Naive B cell (primary cell): ENCODE measurements around the gene RBFOX1. TPM values are rescaled to one million over a fixed set of nuclear protein-coding genes. Genes with fewer than 3 reads are reported as not detected.

Experiments used
- ATAC-seq, 2 donors: fragments of 150-1000 bp; cut with Tn5 transposase; 2 replicates each; pipeline ENCODE4 v1.10.0; 2021; ENCODE audit warnings: low read depth in 2 of 2, mild to moderate bottlenecking in 2 of 2, moderate library complexity in 2 of 2
- DNase-seq: peaks from one replicate; pipeline ENCODE4 v3.0.0; 2022
- H3K27ac Mint-ChIP-seq, 6 donors: one replicate each; pipeline ENCODE4 v1.8.0; 2020 to 2022; ENCODE audit warnings: mild to moderate bottlenecking in 6 of 6, mixed read lengths in 6 of 6, moderate library complexity in 5 of 6, inconsistent platforms in 2 of 6
- H3K27me3 Mint-ChIP-seq, 3 donors: one replicate each; pipeline ENCODE4 v1.8.0; 2021 to 2022; ENCODE audit warnings: mixed read lengths in 3 of 3, mild to moderate bottlenecking in 1 of 3
- H3K36me3 Mint-ChIP-seq, 2 donors: one replicate each; pipeline ENCODE4 v1.8.0; 2020 to 2022; ENCODE audit warnings: mixed read lengths in 2 of 2, inconsistent platforms in 1 of 2, mild to moderate bottlenecking in 1 of 2
- H3K4me1 Mint-ChIP-seq, 3 donors: one replicate each; pipeline ENCODE4 v1.8.0; 2020 to 2022; ENCODE audit warnings: mixed read lengths in 3 of 3, inconsistent platforms in 1 of 3, mild to moderate bottlenecking in 1 of 3, moderate library complexity in 1 of 3
- H3K4me3 Mint-ChIP-seq, 8 donors: one replicate each; pipeline ENCODE4 v1.8.0; 2020 to 2022; ENCODE audit warnings: mild to moderate bottlenecking in 8 of 8, mixed read lengths in 8 of 8, moderate library complexity in 8 of 8, inconsistent platforms in 2 of 8
- H3K9me3 Mint-ChIP-seq, 7 donors: one replicate each; pipeline ENCODE4 v1.8.0; 2020 to 2022; ENCODE audit warnings: mixed read lengths in 7 of 7, mild to moderate bottlenecking in 5 of 7, inconsistent platforms in 2 of 7, moderate library complexity in 1 of 7
- polyA plus RNA-seq, 6 donors: library from polyadenylated mRNA; unstranded; fragments of 300-500 nt; fragmentation: Illumina TruSeq; gene quantifications; one replicate each; pipeline ENCODE4 v1.2.3, GENCODE V29; 2021; ENCODE audit warnings: low read depth in 6 of 6

RBFOX1 gene
- polyA plus RNA-seq, 6 donors from 2014 or later, result not detected

DNA sequence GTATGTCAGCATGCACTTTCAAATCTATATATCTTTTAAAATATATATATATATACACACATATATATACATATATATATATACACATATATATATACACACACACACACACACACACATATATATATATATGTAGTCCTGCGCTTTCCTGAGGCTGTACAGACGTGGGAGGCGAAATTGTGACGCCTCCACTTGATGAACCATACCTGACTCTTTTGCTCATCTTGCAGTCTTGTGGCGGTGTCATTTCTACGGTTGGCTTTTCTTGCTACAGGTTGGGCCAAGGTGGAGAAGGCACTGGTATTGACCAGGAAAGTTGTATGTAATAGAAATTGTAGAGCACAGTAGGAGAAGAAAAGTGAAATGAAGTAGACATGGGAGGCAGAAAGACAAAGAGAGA is 88.2 kb downstream of the RBFOX1 start:
- Mint-ChIP-seq H3K27me3 (peaks cover 0 to 4% (median 0%) of the 10 kb centered on the region in 3 donors), H3K27ac (peak overlapping the region in 1 of 6 donors; percentile 45), H3K9me3 (peaks cover 0 to 12% (median 2%) of the 10 kb centered on the region in 7 donors), H3K36me3 (no peaks in the 10 kb centered on the region), H3K4me1 (no peaks in the 10 kb centered on the region), H3K4me3 (no peak overlapping the region)
- DNase-seq, result no peak
- no peak for ATAC-seq

GRCh38 chr16:7421578-7421977 is 88.9 kb downstream of the RBFOX1 start:
- peaks cover 0 to 4% (median 0%) of the 10 kb centered on the region in 3 donors for H3K27me3 Mint-ChIP-seq
- H3K4me1 Mint-ChIP-seq, result no peaks in the 10 kb centered on the region
- H3K4me3 Mint-ChIP-seq, result no peak overlapping the region
- H3K9me3 Mint-ChIP-seq, result peaks cover 0 to 12% (median 3%) of the 10 kb centered on the region in 7 donors
- DNase-seq, result no peak
- no peaks in the 10 kb centered on the region for H3K36me3 Mint-ChIP-seq
- no peak for ATAC-seq
- H3K27ac Mint-ChIP-seq, result no peak overlapping the region

DNA sequence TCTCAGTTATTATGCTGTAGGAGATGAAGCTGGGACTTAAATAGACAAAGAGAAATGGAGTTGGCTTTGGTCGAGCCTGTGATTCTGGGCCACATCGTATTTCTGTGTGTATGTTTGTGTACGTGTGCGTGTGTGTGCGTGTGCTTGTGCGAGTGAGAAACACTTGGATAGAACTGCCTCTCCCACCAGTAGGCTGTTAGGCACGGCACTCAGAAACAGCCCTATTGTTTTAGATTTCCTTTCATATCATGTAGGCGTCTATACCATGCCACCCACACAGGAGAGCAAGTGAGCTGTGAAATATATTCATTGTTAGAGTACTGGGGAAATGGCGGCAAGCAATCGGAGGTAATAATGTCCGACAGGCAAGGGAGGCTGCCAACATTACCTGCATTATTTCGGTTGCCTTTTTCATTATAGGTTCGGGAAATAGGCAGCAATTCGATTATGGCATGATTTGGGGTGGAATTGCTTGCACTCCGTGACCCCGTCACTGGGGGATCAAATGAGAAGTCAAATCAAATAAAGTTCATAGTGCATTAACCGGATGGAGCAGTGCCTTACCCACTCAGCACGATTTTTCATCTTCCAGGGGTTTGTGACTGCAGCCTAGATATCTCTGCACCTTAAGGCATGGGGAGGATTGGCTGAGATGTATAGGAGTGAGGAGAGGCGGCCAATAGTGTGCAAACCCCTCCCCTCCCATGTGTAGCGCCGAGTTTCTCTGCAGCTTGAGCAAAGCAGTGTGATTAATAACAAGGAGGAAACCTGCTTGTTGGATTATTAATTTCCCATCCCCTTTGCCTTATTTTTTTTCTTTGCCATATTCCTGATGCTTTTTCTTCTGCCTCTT is 89.6 kb downstream of the RBFOX1 start:
- ATAC-seq (no peak), DNase-seq (no peak)
- Mint-ChIP-seq H3K4me1 (no peaks in the 10 kb centered on the region), H3K27me3 (peaks cover 0 to 4% (median 0%) of the 10 kb centered on the region in 3 donors), H3K4me3 (no peak overlapping the region), H3K36me3 (no peaks in the 10 kb centered on the region), H3K9me3 (peaks cover 0 to 12% (median 3%) of the 10 kb centered on the region in 7 donors), H3K27ac (peak overlapping the region in 1 of 6 donors; percentile 2)

GRCh38 chr16:7423434-7424044 is 90.9 kb downstream of the RBFOX1 start:
- H3K4me3 Mint-ChIP-seq, result no peak overlapping the region
- H3K9me3 Mint-ChIP-seq, result peaks cover 0 to 7% (median 3%) of the 10 kb centered on the region in 7 donors
- DNase-seq (no peak), ATAC-seq (no peak)
- no peak overlapping the region for H3K27ac Mint-ChIP-seq
- no peaks in the 10 kb centered on the region for H3K4me1 Mint-ChIP-seq
- H3K27me3 Mint-ChIP-seq, result peaks cover 0 to 4% (median 0%) of the 10 kb centered on the region in 3 donors
- no peaks in the 10 kb centered on the region for H3K36me3 Mint-ChIP-seq

DNA sequence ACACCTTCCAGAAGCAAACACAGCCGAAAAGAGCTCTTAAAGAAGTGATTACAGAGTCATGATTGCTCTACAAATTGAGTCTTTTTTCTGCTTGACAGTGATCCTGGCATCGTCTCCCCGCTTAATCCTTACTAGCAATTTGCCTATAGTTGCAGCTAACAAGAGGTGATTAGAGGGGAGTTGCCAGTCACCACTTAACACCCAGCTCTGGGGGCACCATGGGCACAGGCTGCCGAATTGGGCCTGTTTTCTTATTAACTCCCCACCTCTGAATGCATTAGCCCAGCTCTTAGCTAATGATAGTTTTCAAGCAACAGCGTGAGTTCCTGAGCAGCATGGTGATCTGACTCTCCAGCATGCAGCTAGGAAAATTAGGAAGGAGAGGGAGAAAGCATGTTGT is 93.5 kb downstream of the RBFOX1 start:
- no peak for ATAC-seq
- no peak overlapping the region for H3K4me3 Mint-ChIP-seq
- no peaks in the 10 kb centered on the region for H3K4me1 Mint-ChIP-seq
- no peak overlapping the region for H3K27ac Mint-ChIP-seq
- DNase-seq, result no peak
- peaks cover 0 to 7% (median 4%) of the 10 kb centered on the region in 7 donors for H3K9me3 Mint-ChIP-seq
- no peaks in the 10 kb centered on the region for H3K27me3 Mint-ChIP-seq
- no peaks in the 10 kb centered on the region for H3K36me3 Mint-ChIP-seq

GRCh38 chr16:7431723-7432122 is 99.1 kb downstream of the RBFOX1 start:
- H3K36me3 Mint-ChIP-seq, result no peaks in the 10 kb centered on the region
- H3K27me3 Mint-ChIP-seq, result no peaks in the 10 kb centered on the region

DNA sequence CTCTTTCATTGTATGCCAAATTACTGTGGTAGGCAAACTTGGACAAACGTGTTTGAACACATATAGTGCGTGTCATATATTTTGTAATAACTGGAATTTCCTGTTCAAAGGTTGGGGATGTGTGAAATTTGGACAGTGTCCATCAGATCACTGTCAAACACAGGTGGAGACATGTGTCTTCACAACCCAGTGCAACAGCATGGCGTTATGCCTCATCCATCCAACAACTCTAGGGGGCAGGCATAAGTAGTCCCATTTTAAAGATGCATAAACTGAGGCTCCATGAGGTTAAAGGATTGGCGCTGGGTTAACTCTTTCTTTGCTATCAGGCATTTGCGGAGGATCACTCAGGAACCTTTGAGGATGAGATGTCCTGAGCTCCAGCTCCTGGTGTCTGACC is 103.7 kb downstream of the RBFOX1 start:
- H3K36me3 Mint-ChIP-seq, result no peaks in the 10 kb centered on the region
- no peak overlapping the region for H3K27ac Mint-ChIP-seq
- DNase-seq, result no peak
- H3K4me3 Mint-ChIP-seq, result no peak overlapping the region
- no peaks in the 10 kb centered on the region for H3K27me3 Mint-ChIP-seq
- H3K9me3 Mint-ChIP-seq, result peaks cover 0 to 8% (median 2%) of the 10 kb centered on the region in 7 donors
- no peaks in the 10 kb centered on the region for H3K4me1 Mint-ChIP-seq
- ATAC-seq, result no peak

More at GRCh38 chr16:7431723-7432122, 99.1 kb downstream of the RBFOX1 start:
- DNase-seq (no peak), ATAC-seq (no peak)
- Mint-ChIP-seq H3K9me3 (peaks cover 0 to 9% (median 6%) of the 10 kb centered on the region in 7 donors), H3K27ac (no peak overlapping the region), H3K4me3 (no peak overlapping the region), H3K4me1 (no peaks in the 10 kb centered on the region)

DNA sequence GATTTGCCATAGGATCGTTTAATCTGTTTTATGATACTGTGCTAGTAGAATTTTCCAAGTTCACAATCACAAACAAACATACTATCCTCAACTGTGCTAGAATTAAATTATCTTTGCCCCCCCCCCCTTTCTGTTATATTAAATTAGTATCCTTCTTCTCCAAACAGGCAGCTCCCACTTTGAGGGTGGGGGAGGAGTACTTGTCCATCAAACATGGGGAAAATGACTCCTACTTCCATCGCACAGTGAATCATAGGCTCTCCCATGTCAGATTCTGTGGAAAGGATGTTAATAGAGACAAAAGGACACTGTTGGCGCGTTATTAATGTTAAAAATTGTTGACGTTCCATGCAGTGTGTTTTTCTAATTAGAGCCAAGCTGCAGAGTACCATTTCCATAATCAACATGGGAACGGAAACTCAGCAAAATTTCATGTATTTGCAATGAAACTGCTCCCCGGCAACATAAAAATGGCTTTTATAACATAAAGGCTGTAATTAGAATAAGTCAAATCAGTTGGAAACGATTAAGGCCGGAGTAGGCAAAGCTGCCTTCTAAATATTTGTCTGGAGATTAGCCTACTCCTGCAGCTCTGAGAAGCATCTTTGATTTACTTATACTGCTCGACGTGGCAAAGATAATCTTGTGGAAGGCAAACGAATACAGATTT is 104.6 kb downstream of the RBFOX1 start:
- Mint-ChIP-seq H3K9me3 (peaks cover 0 to 8% (median 2%) of the 10 kb centered on the region in 7 donors), H3K4me3 (no peak overlapping the region)

GRCh38 chr16:7437843-7438242 is 105.2 kb downstream of the RBFOX1 start:
- Mint-ChIP-seq H3K4me3 (no peak overlapping the region), H3K4me1 (no peaks in the 10 kb centered on the region), H3K27me3 (no peaks in the 10 kb centered on the region), H3K36me3 (no peaks in the 10 kb centered on the region), H3K9me3 (peaks cover 0 to 8% (median 2%) of the 10 kb centered on the region in 7 donors), H3K27ac (no peak overlapping the region)
- no peak for ATAC-seq
- no peak for DNase-seq

More for the DNA sequence above, 104.6 kb downstream of the RBFOX1 start:
- Mint-ChIP-seq H3K27me3 (no peaks in the 10 kb centered on the region), H3K36me3 (no peaks in the 10 kb centered on the region), H3K27ac (no peak overlapping the region), H3K4me1 (no peaks in the 10 kb centered on the region)
- ATAC-seq (no peak), DNase-seq (no peak)

GRCh38 chr16:7438601-7439000 is 106.0 kb downstream of the RBFOX1 start:
- no peak for ATAC-seq
- H3K4me3 Mint-ChIP-seq, result no peak overlapping the region
- H3K9me3 Mint-ChIP-seq, result peaks cover 0 to 7% (median 0%) of the 10 kb centered on the region in 7 donors

GRCh38 chr16:7439518-7439917 is 106.9 kb downstream of the RBFOX1 start:
- H3K9me3 Mint-ChIP-seq, result peaks cover 0 to 3% (median 0%) of the 10 kb centered on the region in 7 donors
- DNase-seq, result no peak
- no peaks in the 10 kb centered on the region for H3K27me3 Mint-ChIP-seq
- ATAC-seq, result no peak
- no peaks in the 10 kb centered on the region for H3K36me3 Mint-ChIP-seq
- H3K4me1 Mint-ChIP-seq, result no peaks in the 10 kb centered on the region
- no peak overlapping the region for H3K4me3 Mint-ChIP-seq
- no peak overlapping the region for H3K27ac Mint-ChIP-seq

More at GRCh38 chr16:7438601-7439000, 106.0 kb downstream of the RBFOX1 start:
- no peak for DNase-seq
- Mint-ChIP-seq H3K4me1 (no peaks in the 10 kb centered on the region), H3K27me3 (no peaks in the 10 kb centered on the region), H3K36me3 (no peaks in the 10 kb centered on the region), H3K27ac (peak overlapping the region in 1 of 6 donors; percentile 75)

- ATAC-seq (no peak), DNase-seq (no peak)
- H3K27ac Mint-ChIP-seq, result no peak overlapping the region
- H3K36me3 Mint-ChIP-seq, result no peaks in the 10 kb centered on the region
- peaks cover 0 to 4% (median 0%) of the 10 kb centered on the region in 7 donors for H3K9me3 Mint-ChIP-seq
- no peaks in the 10 kb centered on the region for H3K4me1 Mint-ChIP-seq
- no peaks in the 10 kb centered on the region for H3K27me3 Mint-ChIP-seq
- no peak overlapping the region for H3K4me3 Mint-ChIP-seq
These were observed 108.3 kb downstream of the RBFOX1 start for GRCh38 chr16:7440886-7441400.

GRCh38 chr16:7442050-7442449 is 109.4 kb downstream of the RBFOX1 start:
- no peak for ATAC-seq
- no peak for DNase-seq
- Mint-ChIP-seq H3K27ac (no peak overlapping the region), H3K9me3 (peaks cover 0 to 8% (median 0%) of the 10 kb centered on the region in 7 donors), H3K4me1 (no peaks in the 10 kb centered on the region), H3K36me3 (no peaks in the 10 kb centered on the region), H3K4me3 (no peak overlapping the region), H3K27me3 (no peaks in the 10 kb centered on the region)
